HepG2 (cell line): ENCODE measurements around the gene PSMC2. TPM values are rescaled to one million over a fixed set of nuclear protein-coding genes. Genes with fewer than 3 reads are reported as not detected.

Source experiments
- ATM ChIP-seq: fragments of 450-650 bp; IDR thresholded peaks from 2 replicates; pipeline ENCODE4 v1.7.1; 2017; ENCODE audit warnings: mild to moderate bottlenecking, borderline replicate concordance
- ETV6 ChIP-seq: sonication (generic); formaldehyde crosslinking; conservative IDR thresholded peaks from 2 replicates; pipeline ENCODE4 v1.4.0; 2020; ENCODE audit warnings: missing genetic modification reagents
- HNF4A ChIP-seq: sonication (generic); formaldehyde crosslinking; IDR thresholded peaks from 2 replicates; pipeline ENCODE4 v1.4.0; 2020; ENCODE audit warnings: missing genetic modification reagents
- HNRNPUL1 ChIP-seq: fragments of 200-400 bp; formaldehyde crosslinking; IDR thresholded peaks from 2 replicates; pipeline ENCODE4 v1.6.1; 2017; ENCODE audit warnings: low read depth, mild to moderate bottlenecking, low read length, moderate library complexity
- MIXL1 ChIP-seq: IDR thresholded peaks from 2 replicates; pipeline ENCODE4 v1.6.1; 2016
- NCOR1 ChIP-seq: fragments of 200-600 bp; sonication (generic); IDR thresholded peaks from 2 replicates; pipeline ENCODE4 v1.7.0; 2017; ENCODE audit warnings: antibody characterized with exemption, low read length, borderline replicate concordance
- POLR2G ChIP-seq: fragments of 200-400 bp; formaldehyde crosslinking; IDR thresholded peaks from 2 replicates; pipeline ENCODE4 v1.6.1; 2018; ENCODE audit warnings: mild to moderate bottlenecking, low read depth, low read length, moderate library complexity
- SNAI1 ChIP-seq: sonication (generic); formaldehyde crosslinking; IDR thresholded peaks from 2 replicates; pipeline ENCODE4 v1.5.0; 2020; ENCODE audit warnings: mild to moderate bottlenecking, missing genetic modification reagents, borderline replicate concordance
- YY1 ChIP-seq: IDR thresholded peaks from 2 replicates; pipeline ENCODE4 v1.6.1; 2011; ENCODE audit warnings: low read length, low read depth, moderate library complexity, mild to moderate bottlenecking; ENCODE audit not compliant: insufficient read depth, insufficient replicate concordance
- ZFP37 ChIP-seq: sonication (generic); formaldehyde crosslinking; IDR thresholded peaks from 2 replicates; pipeline ENCODE4 v1.4.0; 2020; ENCODE audit warnings: missing genetic modification reagents, borderline replicate concordance
- ZNF136 ChIP-seq: sonication (generic); formaldehyde crosslinking; IDR thresholded peaks from 2 replicates; pipeline ENCODE4 v1.8.1; 2022; ENCODE audit warnings: low read depth, mild to moderate bottlenecking, moderate library complexity, missing genetic modification reagents
- ZNF251 ChIP-seq: sonication (generic); formaldehyde crosslinking; IDR thresholded peaks from 2 replicates; pipeline ENCODE4 v1.9.0; 2021; ENCODE audit warnings: mild to moderate bottlenecking, missing genetic modification reagents
- ZNF530 ChIP-seq: sonication (generic); formaldehyde crosslinking; IDR thresholded peaks from 2 replicates; pipeline ENCODE4 v1.5.0; 2020; ENCODE audit warnings: low read depth, mild to moderate bottlenecking, missing genetic modification reagents
- polyA plus RNA-seq, 8 experiments: library from polyadenylated mRNA; depleted of rRNA in 3 of 8; stranded (reverse) in 7 of 8; unstranded in 1 of 8; fragments of >200 nt; fragmentation: Illumina TruSeq in 4 of 8; extraction: Trizol in 4 of 8; gene quantifications; 2 replicates each; pipeline versions ENCODE4 v1.2.1 to v1.2.3, GENCODE V29; 2011 to 2016; ENCODE audit warnings: low read depth in 4 of 8, missing spikeins in 1 of 8, mixed read lengths in 1 of 8; ENCODE audit not compliant: insufficient read depth in 1 of 8
- total RNA-seq, 5 experiments: library from RNA; depleted of rRNA; stranded (reverse); fragments of >200 nt; fragmentation: Illumina TruSeq; extraction: Trizol; gene quantifications; 2 replicates each; pipeline ENCODE4 v1.2.3, GENCODE V29; 2016; ENCODE audit warnings: low read depth in 1 of 5
- TF ChIP-seq, protein P1 (sequence below): fragments of 450-650 bp; IDR thresholded peaks from 2 replicates; pipeline ENCODE4 v1.6.1; 2017
- TF ChIP-seq, protein P2 (sequence below): sonication (generic); formaldehyde crosslinking; IDR thresholded peaks from 2 replicates; pipeline ENCODE4 v1.8.0; 2022; ENCODE audit warnings: missing genetic modification reagents, mild to moderate bottlenecking, inconsistent platforms, borderline replicate concordance
- TF ChIP-seq, protein P3 (sequence below): sonication (generic); formaldehyde crosslinking; IDR thresholded peaks from 2 replicates; pipeline ENCODE4 v1.5.0; 2020; ENCODE audit warnings: missing genetic modification reagents, mild to moderate bottlenecking, borderline replicate concordance
- TF ChIP-seq, protein P4 (sequence below): sonication (generic); formaldehyde crosslinking; IDR thresholded peaks from 2 replicates; pipeline ENCODE4 v1.8.0; 2022; ENCODE audit warnings: missing genetic modification reagents, mild to moderate bottlenecking, moderate library complexity, borderline replicate concordance
- TF ChIP-seq, protein P5 (sequence below): sonication (generic); formaldehyde crosslinking; IDR thresholded peaks from 2 replicates; pipeline ENCODE4 v1.4.0; 2020; ENCODE audit warnings: missing genetic modification reagents
- TF ChIP-seq, protein P6 (sequence below): sonication (generic); formaldehyde crosslinking; conservative IDR thresholded peaks from 2 replicates; pipeline ENCODE4 v1.4.0; 2020; ENCODE audit warnings: missing genetic modification reagents

PSMC2 gene
- total and polyA plus RNA-seq, 2 of the 13 experiments (the other 11 are each of a cell fraction or from before 2014, with no cell fraction given): 89.9 to 181 TPM

DNA sequence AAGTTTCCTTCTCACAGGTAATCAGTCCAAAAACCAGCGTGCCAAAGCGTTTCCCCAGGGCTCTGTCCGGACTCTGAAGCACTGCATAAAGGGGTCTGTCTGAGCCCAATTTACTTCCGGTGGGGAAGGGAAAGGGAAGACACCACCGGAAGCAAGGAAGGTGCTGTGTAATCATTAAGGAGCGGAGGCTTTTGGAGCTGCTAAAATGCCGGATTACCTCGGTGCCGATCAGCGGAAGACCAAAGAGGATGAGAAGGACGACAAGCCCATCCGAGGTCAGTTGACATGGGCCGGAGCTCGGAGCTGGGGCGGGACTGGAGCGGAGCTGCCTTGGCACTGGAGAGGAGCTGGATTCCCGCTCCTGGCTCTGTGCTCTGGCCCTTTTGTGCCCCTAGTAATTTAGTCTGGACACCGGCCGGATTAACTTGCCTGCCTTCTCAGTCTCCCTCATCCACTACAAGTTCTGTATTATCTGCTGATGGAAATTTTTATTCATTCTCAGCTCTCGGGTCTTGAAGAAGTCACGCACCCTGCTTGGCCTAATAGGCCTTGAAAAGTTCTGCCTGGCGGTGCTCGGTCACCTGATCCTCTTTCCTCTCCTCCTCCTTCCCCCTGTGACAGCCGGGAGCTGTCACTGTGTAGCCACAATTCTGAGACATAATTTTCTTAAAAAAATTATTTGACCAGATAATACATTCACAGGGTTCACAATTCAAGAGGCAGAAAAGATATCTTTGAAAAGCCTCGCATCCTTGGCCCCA is at the start of gene PSMC2 (continued):
- TF ChIP-seq, protein P1, sequence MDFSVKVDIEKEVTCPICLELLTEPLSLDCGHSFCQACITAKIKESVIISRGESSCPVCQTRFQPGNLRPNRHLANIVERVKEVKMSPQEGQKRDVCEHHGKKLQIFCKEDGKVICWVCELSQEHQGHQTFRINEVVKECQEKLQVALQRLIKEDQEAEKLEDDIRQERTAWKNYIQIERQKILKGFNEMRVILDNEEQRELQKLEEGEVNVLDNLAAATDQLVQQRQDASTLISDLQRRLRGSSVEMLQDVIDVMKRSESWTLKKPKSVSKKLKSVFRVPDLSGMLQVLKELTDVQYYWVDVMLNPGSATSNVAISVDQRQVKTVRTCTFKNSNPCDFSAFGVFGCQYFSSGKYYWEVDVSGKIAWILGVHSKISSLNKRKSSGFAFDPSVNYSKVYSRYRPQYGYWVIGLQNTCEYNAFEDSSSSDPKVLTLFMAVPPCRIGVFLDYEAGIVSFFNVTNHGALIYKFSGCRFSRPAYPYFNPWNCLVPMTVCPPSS: no peak
- TF ChIP-seq ZNF530 (no peak), YY1 (peak; percentile 78), HNF4A (peak; percentile 38; the same call in 1 of the 2 replicates), ZNF251 (CRISPR knock-in tag) (no peak; the same call in 1 of the 2 replicates), HNRNPUL1 (no peak), ZFP37 (CRISPR knock-in tag) (no peak), NCOR1 (no peak), MIXL1 (CRISPR knock-in tag) (peak; percentile 70; the same call in 1 of the 2 replicates), ZNF136 (CRISPR knock-in tag) (peak; percentile 80; the same call in 1 of the 2 replicates), SNAI1 (CRISPR knock-in tag) (no peak), POLR2G (peak; percentile 95), ETV6 (CRISPR knock-in tag) (no peak), ATM (no peak)
- TF ChIP-seq, protein P2, sequence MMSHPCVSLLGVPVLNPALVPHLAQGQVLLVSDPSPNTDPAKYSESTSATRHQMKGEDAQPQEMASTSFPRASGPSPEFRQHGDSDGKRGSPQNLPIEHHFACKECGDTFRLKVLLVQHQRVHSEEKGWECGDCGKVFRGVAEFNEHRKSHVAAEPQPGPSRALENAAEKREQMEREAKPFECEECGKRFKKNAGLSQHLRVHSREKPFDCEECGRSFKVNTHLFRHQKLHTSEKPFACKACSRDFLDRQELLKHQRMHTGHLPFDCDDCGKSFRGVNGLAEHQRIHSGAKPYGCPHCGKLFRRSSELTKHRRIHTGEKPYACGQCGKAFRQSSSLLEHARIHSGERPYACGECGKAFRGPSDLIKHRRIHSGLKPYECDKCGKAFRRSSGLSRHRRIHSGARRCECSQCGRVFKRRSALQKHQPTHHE (CRISPR knock-in tag): no peak
- TF ChIP-seq, protein P3, sequence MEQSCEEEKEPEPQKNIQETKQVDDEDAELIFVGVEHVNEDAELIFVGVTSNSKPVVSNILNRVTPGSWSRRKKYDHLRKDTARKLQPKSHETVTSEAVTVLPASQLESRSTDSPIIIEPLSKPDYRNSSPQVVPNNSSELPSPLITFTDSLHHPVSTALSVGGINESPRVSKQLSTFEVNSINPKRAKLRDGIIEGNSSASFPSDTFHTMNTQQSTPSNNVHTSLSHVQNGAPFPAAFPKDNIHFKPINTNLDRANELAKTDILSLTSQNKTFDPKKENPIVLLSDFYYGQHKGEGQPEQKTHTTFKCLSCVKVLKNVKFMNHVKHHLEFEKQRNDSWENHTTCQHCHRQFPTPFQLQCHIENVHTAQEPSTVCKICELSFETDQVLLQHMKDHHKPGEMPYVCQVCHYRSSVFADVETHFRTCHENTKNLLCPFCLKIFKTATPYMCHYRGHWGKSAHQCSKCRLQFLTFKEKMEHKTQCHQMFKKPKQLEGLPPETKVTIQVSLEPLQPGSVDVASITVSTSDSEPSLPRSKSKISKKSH: peak; percentile 67; the same call in 1 of the 2 replicates
- TF ChIP-seq, protein P4, sequence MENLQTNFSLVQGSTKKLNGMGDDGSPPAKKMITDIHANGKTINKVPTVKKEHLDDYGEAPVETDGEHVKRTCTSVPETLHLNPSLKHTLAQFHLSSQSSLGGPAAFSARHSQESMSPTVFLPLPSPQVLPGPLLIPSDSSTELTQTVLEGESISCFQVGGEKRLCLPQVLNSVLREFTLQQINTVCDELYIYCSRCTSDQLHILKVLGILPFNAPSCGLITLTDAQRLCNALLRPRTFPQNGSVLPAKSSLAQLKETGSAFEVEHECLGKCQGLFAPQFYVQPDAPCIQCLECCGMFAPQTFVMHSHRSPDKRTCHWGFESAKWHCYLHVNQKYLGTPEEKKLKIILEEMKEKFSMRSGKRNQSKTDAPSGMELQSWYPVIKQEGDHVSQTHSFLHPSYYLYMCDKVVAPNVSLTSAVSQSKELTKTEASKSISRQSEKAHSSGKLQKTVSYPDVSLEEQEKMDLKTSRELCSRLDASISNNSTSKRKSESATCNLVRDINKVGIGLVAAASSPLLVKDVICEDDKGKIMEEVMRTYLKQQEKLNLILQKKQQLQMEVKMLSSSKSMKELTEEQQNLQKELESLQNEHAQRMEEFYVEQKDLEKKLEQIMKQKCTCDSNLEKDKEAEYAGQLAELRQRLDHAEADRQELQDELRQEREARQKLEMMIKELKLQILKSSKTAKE (CRISPR knock-in tag): no peak
- TF ChIP-seq, protein P5, sequence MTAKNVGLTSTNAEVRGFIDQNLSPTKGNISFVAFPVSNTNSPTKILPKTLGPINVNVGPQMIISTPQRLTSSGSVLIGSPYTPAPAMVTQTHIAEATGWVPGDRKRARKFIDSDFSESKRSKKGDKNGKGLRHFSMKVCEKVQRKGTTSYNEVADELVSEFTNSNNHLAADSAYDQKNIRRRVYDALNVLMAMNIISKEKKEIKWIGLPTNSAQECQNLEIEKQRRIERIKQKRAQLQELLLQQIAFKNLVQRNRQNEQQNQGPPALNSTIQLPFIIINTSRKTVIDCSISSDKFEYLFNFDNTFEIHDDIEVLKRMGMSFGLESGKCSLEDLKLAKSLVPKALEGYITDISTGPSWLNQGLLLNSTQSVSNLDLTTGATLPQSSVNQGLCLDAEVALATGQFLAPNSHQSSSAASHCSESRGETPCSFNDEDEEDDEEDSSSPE (CRISPR knock-in tag): peak; percentile 55; the same call in 1 of the 2 replicates
- TF ChIP-seq, protein P6, sequence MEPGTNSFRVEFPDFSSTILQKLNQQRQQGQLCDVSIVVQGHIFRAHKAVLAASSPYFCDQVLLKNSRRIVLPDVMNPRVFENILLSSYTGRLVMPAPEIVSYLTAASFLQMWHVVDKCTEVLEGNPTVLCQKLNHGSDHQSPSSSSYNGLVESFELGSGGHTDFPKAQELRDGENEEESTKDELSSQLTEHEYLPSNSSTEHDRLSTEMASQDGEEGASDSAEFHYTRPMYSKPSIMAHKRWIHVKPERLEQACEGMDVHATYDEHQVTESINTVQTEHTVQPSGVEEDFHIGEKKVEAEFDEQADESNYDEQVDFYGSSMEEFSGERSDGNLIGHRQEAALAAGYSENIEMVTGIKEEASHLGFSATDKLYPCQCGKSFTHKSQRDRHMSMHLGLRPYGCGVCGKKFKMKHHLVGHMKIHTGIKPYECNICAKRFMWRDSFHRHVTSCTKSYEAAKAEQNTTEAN: no peak
